Upper lobe of right lung (tissue), 1 donor: ENCODE measurements around the gene PIK3R5. TPM values are rescaled to one million over a fixed set of nuclear protein-coding genes. Genes with fewer than 3 reads are reported as not detected.

Experiments
- ATAC-seq: fragments of 200-7000 bp; cut with Tn5 transposase; one replicate; pipeline ENCODE4 v1.9.1; 2020; ENCODE audit warnings: mild to moderate bottlenecking, moderate library complexity
- DNase-seq: peaks from one replicate; pipeline ENCODE4 v3.0.0-alpha.2; 2020
- H3K27ac ChIP-seq: fragments of 200-600 bp; one replicate; pipeline ENCODE4 v1.8.0; 2022
- H3K27me3 ChIP-seq: fragments of 200-600 bp; one replicate; pipeline ENCODE4 v1.8.0; 2022; ENCODE audit warnings: mild to moderate bottlenecking
- H3K36me3 ChIP-seq: fragments of 200-600 bp; one replicate; pipeline ENCODE4 v1.8.0; 2022
- H3K4me1 ChIP-seq: fragments of 200-600 bp; one replicate; pipeline ENCODE4 v1.8.0; 2022
- H3K4me3 ChIP-seq: fragments of 200-600 bp; one replicate; pipeline ENCODE4 v1.8.0; 2022; ENCODE audit warnings: mild to moderate bottlenecking
- H3K9me3 ChIP-seq: fragments of 200-600 bp; one replicate; pipeline ENCODE4 v1.8.0; 2022
- CTCF ChIP-seq: fragments of 200-600 bp; IDR thresholded peaks from one replicate; pipeline ENCODE4 v1.8.0; 2022; ENCODE audit warnings: antibody characterized with exemption
- intact Hi-C: fragments of 100-400 bp; cut with DNase I; formaldehyde crosslinking; loops from one replicate; pipeline ENCODE4 v1.11.0; 2022
- long read RNA-seq: library from polyadenylated mRNA; unstranded; transcript quantifications from one replicate; pipeline ENCODE4 v2.0.0, GENCODE V29; 2021
- total RNA-seq: library from RNA; stranded (reverse); fragmentation: NEBNext Ultra II Directional; extraction: Animal tissue kit (Norgen Biotek cat#: 25700); gene quantifications from one replicate; pipeline ENCODE4 v1.2.1, GENCODE V29; 2021
- donor health status: DM: no; HTN: yes; CAD: no; lungs with severe emphysema.

PIK3R5 gene
- total RNA-seq = 37.7 TPM
- long read RNA-seq, full-length matches to known transcripts = 21 of 74 reads
- long read RNA-seq, partial matches to known transcripts = 31 of 74 reads
- long read RNA-seq, other reads (novel, unspliced or antisense) = 22 of 74 reads

DNA sequence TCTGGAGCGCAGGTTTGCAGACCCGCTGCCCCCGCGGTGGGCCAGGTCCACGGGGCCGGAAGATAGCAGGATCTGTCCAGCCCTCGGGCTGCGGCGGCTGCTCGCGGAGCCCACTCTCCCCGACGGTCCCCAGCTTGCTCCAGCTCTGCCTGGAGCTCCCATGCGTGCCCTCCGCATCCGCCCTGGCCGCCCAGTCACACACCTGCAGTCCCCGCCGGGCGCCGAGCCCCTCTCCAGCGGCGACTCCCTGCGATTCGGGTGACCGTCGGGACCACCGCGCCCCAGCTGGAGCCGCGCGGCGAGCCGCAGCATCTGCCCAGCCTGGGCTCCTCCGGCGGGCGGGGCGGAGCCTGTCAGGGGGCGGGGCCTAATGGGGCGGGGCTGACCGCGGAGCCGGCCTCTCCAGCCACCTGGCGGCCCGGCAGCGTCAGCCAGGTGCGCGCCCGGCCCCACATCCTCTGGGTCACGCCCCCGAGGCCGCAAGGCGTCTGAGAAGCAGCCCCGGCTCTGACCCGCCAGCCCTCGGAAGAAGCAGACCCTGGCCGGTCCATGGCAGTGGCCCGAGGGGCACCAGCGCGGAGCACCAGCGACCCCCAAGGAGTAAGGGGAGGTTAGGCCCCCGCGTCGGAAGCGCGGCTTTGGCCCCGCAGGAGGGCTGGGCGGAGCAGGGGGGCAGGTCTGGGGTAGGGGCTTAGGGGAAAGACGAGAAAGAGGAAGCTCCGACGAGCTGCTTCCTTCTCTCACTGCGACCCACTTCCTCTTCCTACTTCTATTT, at the start of gene PIK3R5:
TSS of gene PIK3R5 (minus strand) at position 314 of the 775 bp plus-strand sequence. CDS start 54,213 bp downstream, outside the sequence.
- no peaks in the 10 kb centered on the region for H3K36me3 ChIP-seq
- H3K27me3 ChIP-seq = peaks cover 18% of the 10 kb centered on the region
- DNase-seq (peak; percentile 86), ATAC-seq (peak; percentile 92)
- no peaks in the 10 kb centered on the region for H3K9me3 ChIP-seq
- peak within 1 kb of the TSS; percentile 85 for H3K27ac ChIP-seq
- TF ChIP-seq CTCF = no peak
- H3K4me3 ChIP-seq = peak within 1 kb of the TSS; percentile 61
- intact Hi-C loops = no loop called here
- no peaks in the 10 kb centered on the region for H3K4me1 ChIP-seq

DNA sequence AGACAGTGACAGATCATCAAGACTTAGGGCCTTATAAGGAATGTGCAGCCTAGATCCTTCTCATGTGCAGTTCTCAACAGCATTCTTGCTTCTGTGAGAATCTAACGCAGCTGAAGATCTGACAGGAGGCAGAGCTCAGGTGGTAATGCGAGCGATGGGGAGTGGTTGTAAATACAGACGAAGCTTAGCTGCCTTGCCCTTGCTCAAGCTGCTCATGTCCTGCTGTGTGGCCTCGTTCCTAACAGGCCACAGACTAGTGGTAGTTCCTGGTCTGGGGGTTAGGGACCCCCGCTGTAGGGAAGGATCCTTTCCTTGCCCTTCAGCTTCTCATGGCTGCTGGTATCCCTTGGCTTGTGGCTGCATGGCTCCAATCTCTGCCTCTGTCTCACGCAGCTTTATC, 45.5 kb upstream of the PIK3R5 start:
- ATAC-seq = no peak
- H3K27ac ChIP-seq = no peak overlapping the region
- no peaks in the 10 kb centered on the region for H3K4me1 ChIP-seq
- peaks cover 34% of the 10 kb centered on the region for H3K27me3 ChIP-seq
- no peak for DNase-seq
- H3K4me3 ChIP-seq = no peak overlapping the region
- no peaks in the 10 kb centered on the region for H3K9me3 ChIP-seq
- no peak for TF ChIP-seq CTCF
- no peaks in the 10 kb centered on the region for H3K36me3 ChIP-seq
- intact Hi-C loops = no loop called here

DNA sequence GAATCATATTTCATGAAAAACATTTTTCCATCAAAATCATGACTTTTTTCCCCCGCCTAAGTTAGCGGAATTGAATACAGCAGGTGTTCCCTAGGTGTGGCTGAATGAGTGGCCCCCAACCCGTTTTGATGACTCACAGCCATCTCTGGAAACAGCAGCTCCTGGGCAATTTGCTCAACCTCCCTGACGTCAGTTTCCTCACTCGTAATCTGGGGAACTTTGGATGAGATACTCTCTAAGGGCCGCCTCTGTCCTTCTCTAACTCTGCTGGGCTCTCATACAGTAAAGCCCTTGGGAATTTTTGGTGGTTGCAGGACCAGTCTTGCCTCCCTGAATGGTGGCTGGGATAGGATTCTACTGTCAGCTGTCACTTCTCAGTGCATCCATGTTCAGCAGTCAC, 44.2 kb upstream of the PIK3R5 start:
- no peak for TF ChIP-seq CTCF
- no peak overlapping the region for H3K27ac ChIP-seq
- DNase-seq = no peak
- no peak overlapping the region for H3K4me3 ChIP-seq
- no peaks in the 10 kb centered on the region for H3K9me3 ChIP-seq
- H3K36me3 ChIP-seq = no peaks in the 10 kb centered on the region
- H3K4me1 ChIP-seq = no peaks in the 10 kb centered on the region
- intact Hi-C loops = no loop called here
- no peak for ATAC-seq
- H3K27me3 ChIP-seq = peaks cover 39% of the 10 kb centered on the region

DNA sequence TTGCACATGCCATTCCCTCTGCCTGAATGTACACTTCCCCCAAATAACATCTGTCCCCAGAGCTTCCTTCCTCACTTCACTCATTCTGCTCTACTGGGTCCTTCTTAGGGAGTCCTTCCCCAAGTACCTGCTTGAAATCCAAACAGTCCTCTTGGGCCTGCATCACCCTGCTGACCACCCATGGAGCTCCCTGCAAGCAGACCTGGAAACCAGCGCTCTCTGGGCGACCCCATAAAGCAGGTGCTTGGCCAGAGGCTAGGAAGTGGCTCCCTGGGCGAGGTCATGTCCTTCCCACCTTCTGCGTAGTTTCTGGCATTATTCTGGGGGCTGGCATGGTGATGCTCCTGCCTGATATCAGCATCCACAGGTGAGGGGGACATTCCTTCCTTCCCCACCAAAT, 43.6 kb upstream of the PIK3R5 start:
- H3K27me3 ChIP-seq = peaks cover 40% of the 10 kb centered on the region
- ATAC-seq (no peak), DNase-seq (no peak)
- H3K27ac ChIP-seq = no peak overlapping the region
- no peak for TF ChIP-seq CTCF
- intact Hi-C loops = no loop called here
- no peaks in the 10 kb centered on the region for H3K9me3 ChIP-seq
- no peak overlapping the region for H3K4me3 ChIP-seq
- peaks cover 4% of the 10 kb centered on the region for H3K4me1 ChIP-seq
- no peaks in the 10 kb centered on the region for H3K36me3 ChIP-seq

DNA sequence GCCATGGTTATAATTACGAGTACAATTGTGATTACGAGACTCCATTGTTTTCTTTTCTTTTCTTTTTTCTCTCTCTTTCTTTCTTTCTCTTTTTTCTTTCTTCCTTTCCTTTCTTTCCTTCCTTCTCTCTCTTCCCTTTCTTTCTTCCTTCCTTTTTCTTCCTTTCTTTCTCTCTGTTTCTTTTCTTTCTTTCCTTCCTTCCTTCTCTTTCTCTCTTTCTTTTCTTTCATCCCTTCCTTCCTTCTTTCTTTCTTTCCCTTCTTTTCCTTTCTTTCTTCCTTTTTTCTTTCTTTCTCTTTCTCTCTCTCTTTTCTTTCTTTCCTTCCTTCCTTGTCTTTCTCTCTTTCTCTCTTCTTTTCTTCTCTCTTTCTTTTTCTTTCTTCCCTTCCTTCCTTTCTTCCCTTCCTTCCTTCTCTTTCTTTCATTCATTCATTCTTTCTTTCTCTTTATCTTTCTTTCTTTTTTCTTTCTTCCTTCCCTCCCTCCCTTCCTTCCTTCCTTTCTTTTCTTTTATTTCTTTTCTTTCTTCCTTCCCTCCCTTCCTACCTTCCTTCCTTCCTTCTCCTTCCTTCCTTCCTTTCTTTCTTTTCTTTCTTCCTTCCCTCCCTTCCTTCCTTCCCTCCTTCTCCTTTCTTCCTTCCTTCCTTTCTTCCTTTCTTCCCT, 41.7 kb upstream of the PIK3R5 start:
- ATAC-seq (no peak), DNase-seq (no peak)
- Histone ChIP-seq H3K4me3 (no peak overlapping the region), H3K36me3 (no peaks in the 10 kb centered on the region), H3K27ac (no peak overlapping the region), H3K27me3 (peaks cover 57% of the 10 kb centered on the region), H3K9me3 (no peaks in the 10 kb centered on the region), H3K4me1 (peaks cover 10% of the 10 kb centered on the region)
- no peak for TF ChIP-seq CTCF
- intact Hi-C loops = no loop called here
